Sigmoid colon (tissue), 7 donors: Measurements from ENCODE around the gene SLC35A1. TPM values are rescaled to one million over a fixed set of nuclear protein-coding genes. Genes with fewer than 3 reads are reported as not detected.

Source experiments
- DNase-seq: peaks from one replicate; pipeline ENCODE4 v3.0.0-alpha.2; 2019
- H3K27ac ChIP-seq, 4 donors: fragments of 200-600 bp; sonication (generic); one replicate each; pipeline ENCODE4 v1.5.1; 2016 to 2019; ENCODE audit warnings: mild to moderate bottlenecking in 1 of 4
- H3K27me3 ChIP-seq, 3 donors: fragments of 200-600 bp; sonication (generic); one replicate each; pipeline ENCODE4 v1.5.1; 2019; ENCODE audit warnings: mild to moderate bottlenecking in 1 of 3
- H3K36me3 ChIP-seq, 4 donors: fragments of 200-600 bp; sonication (generic); one replicate each; pipeline ENCODE4 v1.5.1; 2016 to 2019
- H3K4me1 ChIP-seq, 4 donors: fragments of 200-600 bp; sonication (generic); one replicate each; pipeline ENCODE4 v1.5.1; 2017 to 2019
- H3K4me3 ChIP-seq, 4 donors: fragments of 200-600 bp; sonication (generic); one replicate each; pipeline ENCODE4 v1.5.1; 2017 to 2019; ENCODE audit warnings: mild to moderate bottlenecking in 2 of 4, moderate library complexity in 1 of 4
- H3K9me3 ChIP-seq, 4 donors: fragments of 200-600 bp in 3 of 4; sonication (generic) in 3 of 4; one replicate each; pipeline versions ENCODE4 v1.5.1 to v1.6.1; 2013 to 2019
- CTCF ChIP-seq, 4 experiments: fragments of 450-650 bp in 3 of 4; fragments of 200-600 bp in 1 of 4; IDR thresholded peaks; one replicate each; pipeline ENCODE4 v1.5.1; 2016 to 2019; ENCODE audit warnings: antibody characterized with exemption in 4 of 4, mild to moderate bottlenecking in 3 of 4, moderate library complexity in 2 of 4
- EP300 ChIP-seq, 4 donors: sonication (generic); formaldehyde crosslinking; IDR thresholded peaks; one replicate each; pipeline ENCODE4 v1.6.1; 2017; ENCODE audit warnings: antibody characterized with exemption in 4 of 4
- POLR2A ChIP-seq, 2 donors: fragments of 450-650 bp; IDR thresholded peaks; one replicate each; pipeline ENCODE4 v1.6.1; 2016; ENCODE audit warnings: antibody characterized with exemption in 2 of 2, mild to moderate bottlenecking in 2 of 2, moderate library complexity in 2 of 2
- POLR2AphosphoS5 ChIP-seq, 4 donors: sonication (generic); formaldehyde crosslinking; IDR thresholded peaks; one replicate each; pipeline ENCODE4 v1.6.1; 2017; ENCODE audit warnings: antibody characterized with exemption in 4 of 4
- WGBS, 2 donors: extraction: QIAGEN DNeasy Blood & Tissue Kit; methylation state at CpG; one replicate each; pipeline ENCODE4 v1.1.7; 2013; 5-methylcytosine and 5-hydroxymethylcytosine counted together
- intact Hi-C: fragments of 100-400 bp; cut with DNase I; formaldehyde crosslinking; loops from one replicate; pipeline ENCODE4 v1.15.1; 2023
- polyA plus RNA-seq, 3 donors: library from polyadenylated mRNA; stranded (reverse); fragments of 200-250 nt; gene quantifications; one replicate each; pipeline ENCODE4 v1.2.3, GENCODE V29; 2013
- total RNA-seq, 4 donors: library from RNA; depleted of rRNA; stranded (reverse); fragments of >200 nt; gene quantifications; one replicate each; pipeline ENCODE4 v1.1.0, GENCODE V29; 2016
- donor health status: healthy with polysubstance abuse.
- donor health status: Bipolar disorder and iron deficiency.
- donor health status: healthy.

The SLC35A1 gene
- total and polyA plus RNA-seq, 7 donors = 14.6 to 22.5 (median 17.7) TPM

DNA sequence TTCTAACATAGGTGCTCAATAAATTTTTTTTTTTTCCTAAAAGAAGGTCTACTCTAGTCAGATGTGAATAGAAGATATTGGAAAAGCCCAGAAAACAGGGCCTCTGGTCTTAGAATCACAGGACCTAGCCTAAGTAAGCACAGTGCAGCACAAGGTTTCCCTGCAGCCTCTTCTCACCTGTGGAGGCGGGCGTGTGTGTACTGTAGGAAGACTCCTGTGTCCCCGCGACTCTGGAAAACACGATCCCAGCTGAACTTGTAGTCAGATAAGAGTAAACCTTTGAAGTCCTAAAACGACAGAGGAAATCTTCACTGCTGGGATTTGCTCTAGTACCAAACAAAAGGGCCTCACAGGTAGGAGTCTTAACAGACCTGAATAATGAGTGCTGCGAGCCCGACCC is 45.7 kb downstream of the SLC35A1 start:
- Histone ChIP-seq H3K4me1 (no peaks in the 10 kb centered on the region), H3K36me3 (peaks cover 16 to 85% (median 24%) of the 10 kb centered on the region in 4 donors), H3K9me3 (no peaks in the 10 kb centered on the region), H3K4me3 (no peak overlapping the region), H3K27me3 (no peaks in the 10 kb centered on the region), H3K27ac (no peak overlapping the region)
- TF ChIP-seq EP300 (IDR thresholded peaks at IDR 0.05) = no peak
- no peak for TF ChIP-seq POLR2AphosphoS5 (IDR thresholded peaks at IDR 0.05)
- TF ChIP-seq CTCF (IDR thresholded peaks at IDR 0.05) = no peak
- intact Hi-C loops = no loop called here
- no peak for DNase-seq
- 94 to 95% methylated on average over 8 of the region's 8 CpGs for WGBS, 2 donors

- H3K36me3 ChIP-seq = peaks cover 10 to 69% (median 15%) of the 10 kb centered on the region in 4 donors
These were observed 49.9 kb downstream of the SLC35A1 start for GRCh38 chr6:87522686-87523085.

GRCh38 chr6:87529221-87529620 is 56.4 kb downstream of the SLC35A1 start:
- Histone ChIP-seq H3K27me3 (no peaks in the 10 kb centered on the region), H3K4me3 (no peak overlapping the region), H3K36me3 (peaks cover 0 to 42% (median 7%) of the 10 kb centered on the region in 4 donors), H3K27ac (no peak overlapping the region), H3K9me3 (no peaks in the 10 kb centered on the region), H3K4me1 (no peaks in the 10 kb centered on the region)
- no peak for DNase-seq
- TF ChIP-seq EP300 (IDR thresholded peaks at IDR 0.05) (no peak), POLR2A (IDR thresholded peaks at IDR 0.05) (no peak), CTCF (IDR thresholded peaks at IDR 0.05) (no peak), POLR2AphosphoS5 (IDR thresholded peaks at IDR 0.05) (no peak)
- intact Hi-C loops = no loop called here
- 96 to 99% methylated on average over 1 of the region's 1 CpG for WGBS, 2 donors

More at GRCh38 chr6:87522686-87523085, 49.9 kb downstream of the SLC35A1 start:
- Histone ChIP-seq H3K27me3 (no peaks in the 10 kb centered on the region), H3K27ac (no peak overlapping the region), H3K4me1 (no peaks in the 10 kb centered on the region), H3K9me3 (no peaks in the 10 kb centered on the region), H3K4me3 (no peak overlapping the region)
- intact Hi-C loops = no loop called here
- DNase-seq = no peak
- TF ChIP-seq EP300 (IDR thresholded peaks at IDR 0.05) (no peak), POLR2AphosphoS5 (IDR thresholded peaks at IDR 0.05) (no peak), POLR2A (IDR thresholded peaks at IDR 0.05) (no peak), CTCF (IDR thresholded peaks at IDR 0.05) (no peak)
- 96 to 97% methylated on average over 3 of the region's 3 CpGs for WGBS, 2 donors

DNA sequence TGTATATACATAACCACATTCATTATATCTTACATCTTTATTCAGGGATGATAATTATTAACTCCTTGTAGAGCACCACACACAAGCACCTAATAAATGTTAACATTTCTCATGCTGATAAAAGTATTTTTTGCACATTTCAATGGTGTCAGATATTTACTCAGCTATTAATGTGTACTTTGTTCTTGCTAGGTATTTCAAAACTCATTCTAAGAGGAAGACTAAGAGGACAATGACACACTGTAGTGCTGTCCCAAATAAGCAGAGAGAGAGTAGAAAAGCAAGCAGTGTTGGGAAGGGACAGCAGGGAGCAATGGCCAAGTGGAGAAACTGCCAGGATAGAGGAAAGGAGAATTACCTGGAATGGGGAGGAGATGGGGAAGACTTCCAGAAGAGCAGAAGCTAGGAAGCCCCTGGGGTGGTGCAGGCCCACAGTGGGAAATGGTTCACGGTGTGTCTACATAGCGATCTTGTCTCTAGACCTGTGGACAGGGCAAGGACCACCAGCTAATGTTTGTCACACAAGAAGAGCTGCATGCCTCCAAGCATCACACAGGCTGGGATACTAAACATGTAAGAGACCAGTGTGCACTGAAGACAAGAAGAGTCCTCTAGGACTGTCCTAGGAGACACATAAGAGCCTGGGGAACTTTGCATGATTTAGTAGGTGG is 61.7 kb downstream of the SLC35A1 start:
- Histone ChIP-seq H3K36me3 (peaks cover 0 to 36% (median 10%) of the 10 kb centered on the region in 4 donors), H3K9me3 (no peaks in the 10 kb centered on the region), H3K27me3 (no peaks in the 10 kb centered on the region), H3K4me1 (no peaks in the 10 kb centered on the region), H3K27ac (no peak overlapping the region), H3K4me3 (no peak overlapping the region)
- DNase-seq = no peak
- no peak for TF ChIP-seq POLR2A (IDR thresholded peaks at IDR 0.05)
- TF ChIP-seq EP300 (IDR thresholded peaks at IDR 0.05) = no peak
- no peak for TF ChIP-seq POLR2AphosphoS5 (IDR thresholded peaks at IDR 0.05)
- no peak for TF ChIP-seq CTCF (IDR thresholded peaks at IDR 0.05)
- 96 to 98% methylated on average over 2 of the region's 2 CpGs for WGBS, 2 donors
- intact Hi-C loops = no loop called here
